Measurements from ENCODE around the gene RPS6KA4. TPM values are rescaled to one million over a fixed set of nuclear protein-coding genes. Genes with fewer than 3 reads are reported as not detected.

Gene RPS6KA4
- total and polyA plus RNA-seq, 7 donors: 14.4 to 48.4 (median 17.9) TPM

DNA sequence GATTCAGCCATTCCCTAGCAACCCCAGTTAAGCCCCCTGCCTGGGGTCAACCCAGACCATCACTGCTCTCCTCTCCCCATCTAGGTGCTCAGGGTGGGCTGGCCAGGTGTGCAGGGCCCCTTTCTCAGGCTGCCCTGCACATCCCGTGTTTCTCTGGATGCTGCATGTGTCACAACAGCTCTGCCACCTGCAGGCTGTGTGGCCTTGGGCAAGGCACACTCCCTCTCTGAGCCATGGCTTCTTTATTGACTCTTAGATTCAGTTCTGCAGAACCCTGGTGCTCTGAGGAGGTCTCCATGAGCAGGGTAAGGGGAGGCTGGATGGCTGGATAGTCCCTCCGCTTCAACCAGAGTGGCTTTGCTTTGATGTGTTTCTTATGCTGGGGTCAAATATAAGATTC lies 24.6 kb downstream of the RPS6KA4 start:
- no peaks in the 10 kb centered on the region for H3K36me3 ChIP-seq
- H3K4me3 ChIP-seq: no peak overlapping the region
- WGBS, 2 donors: 46% methylated on average over 2 of the region's 2 CpGs
- H3K27ac ChIP-seq: no peak overlapping the region
- no peak for TF ChIP-seq POLR2A (IDR thresholded peaks at IDR 0.05)
- TF ChIP-seq, protein P1, sequence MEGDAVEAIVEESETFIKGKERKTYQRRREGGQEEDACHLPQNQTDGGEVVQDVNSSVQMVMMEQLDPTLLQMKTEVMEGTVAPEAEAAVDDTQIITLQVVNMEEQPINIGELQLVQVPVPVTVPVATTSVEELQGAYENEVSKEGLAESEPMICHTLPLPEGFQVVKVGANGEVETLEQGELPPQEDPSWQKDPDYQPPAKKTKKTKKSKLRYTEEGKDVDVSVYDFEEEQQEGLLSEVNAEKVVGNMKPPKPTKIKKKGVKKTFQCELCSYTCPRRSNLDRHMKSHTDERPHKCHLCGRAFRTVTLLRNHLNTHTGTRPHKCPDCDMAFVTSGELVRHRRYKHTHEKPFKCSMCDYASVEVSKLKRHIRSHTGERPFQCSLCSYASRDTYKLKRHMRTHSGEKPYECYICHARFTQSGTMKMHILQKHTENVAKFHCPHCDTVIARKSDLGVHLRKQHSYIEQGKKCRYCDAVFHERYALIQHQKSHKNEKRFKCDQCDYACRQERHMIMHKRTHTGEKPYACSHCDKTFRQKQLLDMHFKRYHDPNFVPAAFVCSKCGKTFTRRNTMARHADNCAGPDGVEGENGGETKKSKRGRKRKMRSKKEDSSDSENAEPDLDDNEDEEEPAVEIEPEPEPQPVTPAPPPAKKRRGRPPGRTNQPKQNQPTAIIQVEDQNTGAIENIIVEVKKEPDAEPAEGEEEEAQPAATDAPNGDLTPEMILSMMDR (IDR thresholded peaks at IDR 0.05): no peak
- no peak for TF ChIP-seq EP300 (IDR thresholded peaks at IDR 0.05)
- no peak for TF ChIP-seq POLR2AphosphoS5 (IDR thresholded peaks at IDR 0.05)
- peaks cover 0 to 19% (median 3%) of the 10 kb centered on the region in 4 donors for H3K4me1 ChIP-seq
- no peaks in the 10 kb centered on the region for H3K9me3 ChIP-seq
- intact Hi-C loops (cut with DNase I): no loop called here
- DNase-seq: no peak
- H3K27me3 ChIP-seq: no peaks in the 10 kb centered on the region

DNA sequence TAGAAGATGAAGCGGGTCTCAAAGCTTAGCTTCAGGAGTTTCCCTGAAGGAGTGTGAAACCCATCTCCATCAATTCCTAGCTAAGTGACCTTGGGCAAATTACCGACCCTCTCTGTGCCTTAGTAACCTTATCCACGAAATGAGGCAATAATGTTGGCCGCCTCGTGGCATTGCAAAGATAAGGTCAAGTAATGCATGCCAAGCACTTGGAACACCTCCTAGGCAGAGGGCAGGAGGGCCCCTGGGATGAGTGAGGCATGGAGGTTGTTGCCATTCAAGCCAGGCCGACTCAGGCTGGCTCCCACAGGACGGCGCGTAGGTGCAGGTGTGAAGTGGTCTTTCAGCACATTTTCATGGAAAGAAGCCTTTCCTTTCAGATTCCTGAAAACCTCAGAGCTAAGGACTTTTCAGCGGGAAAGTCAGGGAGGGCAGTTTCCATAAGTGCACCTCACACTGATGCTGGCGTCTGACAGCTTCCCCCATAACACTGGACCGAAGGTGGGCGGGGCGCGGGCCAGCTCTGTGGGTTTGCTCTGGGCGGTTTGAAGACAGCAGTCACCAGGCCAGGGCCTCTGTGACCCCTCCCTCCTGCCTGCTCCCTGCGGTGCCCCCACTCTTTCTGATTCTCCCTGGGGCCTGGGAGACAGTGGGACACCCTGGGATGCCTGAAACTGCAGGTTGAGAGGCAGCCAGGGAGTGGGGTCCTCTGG lies 25.2 kb downstream of the RPS6KA4 start:
- H3K27me3 ChIP-seq: no peaks in the 10 kb centered on the region
- no peak overlapping the region for H3K4me3 ChIP-seq
- WGBS, 2 donors: 43 to 72% methylated on average over 17 of the region's 17 CpGs
- peaks cover 0 to 16% (median 0%) of the 10 kb centered on the region in 4 donors for H3K4me1 ChIP-seq
- no peak for DNase-seq
- intact Hi-C loops (cut with DNase I): no loop called here
- TF ChIP-seq EP300 (IDR thresholded peaks at IDR 0.05) (no peak), POLR2AphosphoS5 (IDR thresholded peaks at IDR 0.05) (no peak), POLR2A (IDR thresholded peaks at IDR 0.05) (no peak)
- TF ChIP-seq, protein P1 (IDR thresholded peaks at IDR 0.05): no peak
- H3K36me3 ChIP-seq: no peaks in the 10 kb centered on the region
- no peaks in the 10 kb centered on the region for H3K9me3 ChIP-seq
- no peak overlapping the region for H3K27ac ChIP-seq

DNA sequence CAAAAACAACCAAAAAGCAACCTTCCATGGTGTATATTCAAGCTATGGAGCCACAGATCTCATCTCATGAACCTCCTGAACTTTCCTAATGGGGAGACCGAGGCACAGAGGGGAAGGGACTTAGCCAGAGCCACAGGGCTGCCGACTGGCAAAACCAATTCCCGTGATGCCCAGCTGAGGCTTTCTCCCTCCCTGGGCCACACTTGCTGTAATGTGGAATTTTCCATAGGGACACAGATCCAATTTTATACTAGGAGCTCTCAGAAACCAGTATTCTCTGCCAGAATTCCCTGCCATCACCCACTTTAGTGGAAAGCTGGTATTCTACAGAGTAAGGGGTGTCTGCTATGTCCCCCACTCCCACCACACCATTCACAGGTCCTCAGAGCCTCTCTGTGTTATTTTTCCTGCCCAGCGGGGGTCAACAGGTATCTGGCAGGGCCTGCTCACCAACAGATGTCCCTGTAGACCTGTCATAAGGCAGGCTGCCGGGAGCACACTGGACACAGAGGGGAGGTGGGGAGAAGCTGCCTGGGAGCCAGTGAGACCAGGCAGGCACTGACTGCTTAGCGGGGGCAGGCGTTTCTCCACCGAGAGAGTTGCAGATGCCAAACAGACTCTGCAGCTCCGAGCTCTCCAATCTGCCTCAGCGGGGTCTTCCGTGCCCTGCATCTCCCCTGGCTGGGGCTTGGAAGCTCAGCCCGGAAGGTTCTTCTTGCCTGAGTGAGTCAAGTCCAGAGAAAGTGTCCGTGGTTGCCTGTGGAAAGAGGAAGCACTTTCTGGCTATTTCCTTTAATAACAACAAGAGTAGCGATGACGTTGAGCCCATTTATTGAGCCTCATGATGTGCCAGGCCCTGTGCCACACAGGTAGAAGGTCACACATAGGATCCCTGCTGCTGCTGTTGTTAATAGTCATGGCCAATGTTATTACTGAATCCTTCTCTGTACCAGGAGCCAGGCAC lies 26.3 kb downstream of the RPS6KA4 start:
- Histone ChIP-seq H3K9me3 (no peaks in the 10 kb centered on the region), H3K36me3 (no peaks in the 10 kb centered on the region), H3K27me3 (no peaks in the 10 kb centered on the region), H3K4me1 (peaks cover 0 to 16% (median 0%) of the 10 kb centered on the region in 4 donors), H3K4me3 (no peak overlapping the region), H3K27ac (peak overlapping the region in 2 of 4 donors; percentile 8 to 23)
- intact Hi-C loops (cut with DNase I): no loop called here
- TF ChIP-seq, protein P1 (IDR thresholded peaks at IDR 0.05): no peak
- TF ChIP-seq POLR2AphosphoS5 (IDR thresholded peaks at IDR 0.05) (no peak), EP300 (IDR thresholded peaks at IDR 0.05) (no peak), POLR2A (IDR thresholded peaks at IDR 0.05) (no peak)
- 69 to 80% methylated on average over 15 of the region's 15 CpGs for WGBS, 2 donors
- no peak for DNase-seq

DNA sequence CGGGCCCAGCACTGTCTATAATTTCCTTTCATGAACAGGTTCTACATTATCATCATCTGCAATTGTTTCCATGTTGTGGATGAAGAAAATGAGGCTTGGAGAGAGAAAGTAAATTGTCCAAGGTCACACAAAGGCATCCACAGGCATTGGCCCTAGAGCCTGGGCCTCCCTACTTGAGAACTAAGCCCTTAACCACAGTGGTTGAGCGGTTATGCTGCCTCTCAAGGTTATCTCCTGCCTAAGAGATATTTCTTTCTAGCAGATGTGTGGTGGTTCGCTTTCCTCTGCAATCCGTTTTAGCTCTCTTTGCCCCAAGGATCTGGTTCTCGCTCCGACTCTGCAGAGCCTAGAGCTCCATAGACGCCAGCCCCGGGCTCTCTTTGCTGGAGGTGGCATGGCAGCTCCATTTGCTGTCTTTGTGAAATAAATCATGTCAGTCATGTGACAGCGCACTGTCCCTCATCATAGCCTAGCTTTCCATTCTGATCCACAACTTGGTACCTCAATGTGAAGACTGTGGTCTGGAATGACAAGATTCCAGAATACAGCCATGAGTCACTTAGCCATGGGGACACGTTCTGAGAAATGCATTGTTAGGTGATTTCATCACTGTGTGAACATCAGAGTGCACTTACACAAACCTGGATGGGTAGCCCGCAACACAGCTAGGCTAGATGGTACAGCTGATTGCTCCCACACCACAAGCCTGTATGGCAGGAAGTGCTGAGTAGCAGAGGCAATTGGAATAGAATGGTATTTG lies 27.2 kb downstream of the RPS6KA4 start:
- Histone ChIP-seq H3K27ac (no peak overlapping the region), H3K36me3 (no peaks in the 10 kb centered on the region), H3K4me1 (peaks cover 0 to 16% (median 0%) of the 10 kb centered on the region in 4 donors), H3K27me3 (no peaks in the 10 kb centered on the region), H3K9me3 (no peaks in the 10 kb centered on the region), H3K4me3 (no peak overlapping the region)
- no peak for DNase-seq
- intact Hi-C loops (cut with DNase I): no loop called here
- TF ChIP-seq POLR2AphosphoS5 (IDR thresholded peaks at IDR 0.05) (no peak), EP300 (IDR thresholded peaks at IDR 0.05) (no peak), POLR2A (IDR thresholded peaks at IDR 0.05) (no peak)
- TF ChIP-seq, protein P1 (IDR thresholded peaks at IDR 0.05): no peak
- WGBS, 2 donors: 85 to 87% methylated on average over 11 of the region's 11 CpGs

All from sigmoid colon (tissue), 7 donors.